Spleen (tissue), 11 donors: ENCODE results near the gene CNGA2. TPM values are rescaled to one million over a fixed set of nuclear protein-coding genes. Genes with fewer than 3 reads are reported as not detected.

Experiments
- DNase-seq: peaks from one replicate; pipeline ENCODE4 v3.0.0-alpha.2; 2020
- H3K27ac ChIP-seq, 8 donors: fragments of 200-600 bp; sonication (generic) in 7 of 8; 1 replicate in 4 of 8; 2 replicates in 4 of 8; pipeline versions ENCODE4 v1.5.0 to v1.8.0; 2016 to 2021; ENCODE audit warnings: inconsistent platforms in 4 of 8, mild to moderate bottlenecking in 4 of 8, moderate library complexity in 1 of 8
- H3K27me3 ChIP-seq, 7 donors: fragments of 200-600 bp; sonication (generic) in 6 of 7; replicated peaks in 1 of 7; 1 replicate in 4 of 7; 2 replicates in 3 of 7; pipeline versions ENCODE4 v1.5.0 to v1.8.0; 2016 to 2021; ENCODE audit warnings: inconsistent platforms in 3 of 7, mild to moderate bottlenecking in 1 of 7
- H3K36me3 ChIP-seq, 6 donors: fragments of 200-600 bp; sonication (generic) in 5 of 6; 1 replicate in 4 of 6; 2 replicates in 2 of 6; pipeline versions ENCODE4 v1.5.0 to v1.8.0; 2016 to 2021; ENCODE audit warnings: inconsistent platforms in 2 of 6
- H3K4me1 ChIP-seq, 6 donors: fragments of 200-600 bp; sonication (generic) in 5 of 6; 1 replicate in 3 of 6; 2 replicates in 3 of 6; pipeline versions ENCODE4 v1.5.0 to v1.8.0; 2016 to 2021; ENCODE audit warnings: inconsistent platforms in 3 of 6
- H3K4me3 ChIP-seq, 8 donors: fragments of 200-600 bp; sonication (generic) in 7 of 8; 1 replicate in 4 of 8; 2 replicates in 4 of 8; pipeline versions ENCODE4 v1.5.0 to v1.8.0; 2016 to 2021; ENCODE audit warnings: inconsistent platforms in 4 of 8, mild to moderate bottlenecking in 4 of 8, moderate library complexity in 2 of 8
- H3K9me3 ChIP-seq, 8 donors: fragments of 200-600 bp; sonication (generic) in 7 of 8; 1 replicate in 4 of 8; 2 replicates in 4 of 8; pipeline versions ENCODE4 v1.5.0 to v1.8.0; 2016 to 2021; ENCODE audit warnings: inconsistent platforms in 4 of 8
- POLR2A ChIP-seq, 3 donors: fragments of 450-650 bp; IDR thresholded peaks; one replicate each; pipeline ENCODE4 v1.5.1; 2017; ENCODE audit warnings: antibody characterized with exemption in 3 of 3, mild to moderate bottlenecking in 1 of 3
- POLR2AphosphoS5 ChIP-seq, 3 donors: sonication (generic); formaldehyde crosslinking; IDR thresholded peaks; one replicate each; pipeline ENCODE4 v1.5.1; 2017; ENCODE audit warnings: antibody characterized with exemption in 3 of 3
- WGBS, 5 donors: extraction: QIAGEN DNeasy Blood & Tissue Kit in 3 of 5; methylation state at CpG; one replicate each; pipeline versions ENCODE4 v1.1.5 to v1.1.7; 2013 to 2018; 5-methylcytosine and 5-hydroxymethylcytosine counted together
- intact Hi-C: fragments of 100-400 bp; cut with DNase I; formaldehyde crosslinking; loops from one replicate; pipeline ENCODE4 v1.15.0; 2023; ENCODE audit warnings: low total_unique reads
- polyA plus RNA-seq, 3 donors: library from polyadenylated mRNA; stranded (reverse); fragments of 200-250 nt; gene quantifications; one replicate each; pipeline ENCODE4 v1.2.1, GENCODE V29; 2013
- total RNA-seq, 7 donors: library from RNA; depleted of rRNA in 3 of 7; stranded (reverse); fragments of >200 nt in 3 of 7; fragmentation: NEBNext Ultra II Directional in 4 of 7; extraction: Animal tissue kit (Norgen Biotek cat#: 25700) in 4 of 7; gene quantifications; one replicate each; pipeline versions ENCODE4 v1.1.0 to v1.2.1, GENCODE V29; 2016 to 2021
- TF ChIP-seq, protein P1 (sequence below), 11 experiments: fragments of 200-600 bp in 7 of 11; fragments of 450-650 bp in 4 of 11; sonication (generic) in 4 of 11; IDR thresholded peaks in 8 of 11; conservative IDR thresholded peaks in 3 of 11; 1 replicate in 7 of 11; 2 replicates in 4 of 11; pipeline versions ENCODE4 v1.4.0 to v1.8.0; 2016 to 2021; ENCODE audit warnings: antibody characterized with exemption in 11 of 11, inconsistent platforms in 4 of 11, mild to moderate bottlenecking in 1 of 11
- donor health status: healthy with polysubstance abuse.
- donor health status: DM: no; HTN: no; CAD: no; lungs with moderate emphysema.
- donor health status: DM: no; HTN: no; CAD: no.
- donor health status: Bipolar disorder and iron deficiency.
- donor health status: healthy.
- donor health status: DM: no; HTN: no; CAD: no.
- donor health status: DM: yes; HTN: yes; CAD: no.

CNGA2 gene
- total and polyA plus RNA-seq, 10 donors = not detected

DNA sequence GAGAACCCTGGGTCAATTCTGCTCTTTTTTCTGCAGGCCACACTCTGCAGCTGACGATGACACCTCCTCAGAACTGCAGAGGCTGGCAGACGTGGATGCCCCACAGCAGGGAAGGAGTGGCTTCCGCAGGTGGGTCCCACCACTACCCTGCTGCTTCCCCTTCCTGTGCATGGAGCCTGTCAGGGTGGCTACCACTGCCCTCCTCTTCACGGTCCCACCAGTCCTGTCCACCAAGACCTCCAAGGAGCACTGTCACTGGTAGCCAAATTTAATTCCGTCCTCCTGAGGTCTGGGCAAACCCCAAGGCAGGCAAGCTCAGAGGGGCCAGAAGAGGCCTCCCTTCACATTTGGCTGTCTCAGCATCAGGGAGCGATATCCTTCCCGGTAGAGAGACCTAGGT, 4.2 kb downstream of the CNGA2 start:
- WGBS, 5 donors = 74 to 85% (median 81%) methylated on average over 3 to 7 of the region's 7 CpGs
- intact Hi-C loops = no loop called here
- DNase-seq = peak; percentile 54

DNA sequence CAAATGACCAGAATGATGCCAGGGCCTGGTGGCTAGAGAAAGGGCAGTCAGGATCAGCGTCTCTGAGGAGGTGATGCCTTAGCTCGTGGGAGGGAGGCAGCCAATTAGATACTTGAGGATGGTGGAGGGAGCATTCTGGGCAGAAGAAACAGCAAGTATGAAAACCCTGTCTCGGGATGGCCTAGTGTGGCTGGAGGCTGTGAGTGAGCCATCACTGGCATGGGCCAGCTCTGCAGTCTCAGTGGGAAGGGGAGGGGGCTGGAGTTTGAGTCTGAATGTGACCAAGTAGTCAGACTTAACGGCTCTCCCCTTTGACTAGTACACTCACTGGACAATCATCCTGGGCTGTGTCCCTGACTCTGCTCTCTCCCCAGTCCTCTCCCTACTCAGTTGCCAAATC, 7.1 kb downstream of the CNGA2 start:
- Histone ChIP-seq H3K36me3 (no peaks in the 10 kb centered on the region), H3K4me3 (no peak overlapping the region), H3K27me3 (no peaks in the 10 kb centered on the region), H3K4me1 (no peaks in the 10 kb centered on the region), H3K27ac (no peak overlapping the region), H3K9me3 (no peaks in the 10 kb centered on the region)
- TF ChIP-seq, protein P1, sequence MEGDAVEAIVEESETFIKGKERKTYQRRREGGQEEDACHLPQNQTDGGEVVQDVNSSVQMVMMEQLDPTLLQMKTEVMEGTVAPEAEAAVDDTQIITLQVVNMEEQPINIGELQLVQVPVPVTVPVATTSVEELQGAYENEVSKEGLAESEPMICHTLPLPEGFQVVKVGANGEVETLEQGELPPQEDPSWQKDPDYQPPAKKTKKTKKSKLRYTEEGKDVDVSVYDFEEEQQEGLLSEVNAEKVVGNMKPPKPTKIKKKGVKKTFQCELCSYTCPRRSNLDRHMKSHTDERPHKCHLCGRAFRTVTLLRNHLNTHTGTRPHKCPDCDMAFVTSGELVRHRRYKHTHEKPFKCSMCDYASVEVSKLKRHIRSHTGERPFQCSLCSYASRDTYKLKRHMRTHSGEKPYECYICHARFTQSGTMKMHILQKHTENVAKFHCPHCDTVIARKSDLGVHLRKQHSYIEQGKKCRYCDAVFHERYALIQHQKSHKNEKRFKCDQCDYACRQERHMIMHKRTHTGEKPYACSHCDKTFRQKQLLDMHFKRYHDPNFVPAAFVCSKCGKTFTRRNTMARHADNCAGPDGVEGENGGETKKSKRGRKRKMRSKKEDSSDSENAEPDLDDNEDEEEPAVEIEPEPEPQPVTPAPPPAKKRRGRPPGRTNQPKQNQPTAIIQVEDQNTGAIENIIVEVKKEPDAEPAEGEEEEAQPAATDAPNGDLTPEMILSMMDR (IDR thresholded peaks at IDR 0.05 in 8 of 11, conservative IDR thresholded peaks at IDR 0.05 in 3 of 11) = no peak
- TF ChIP-seq POLR2AphosphoS5 (IDR thresholded peaks at IDR 0.05) (no peak), POLR2A (IDR thresholded peaks at IDR 0.05) (no peak)
- peak; percentile 33 for DNase-seq
- intact Hi-C loops = no loop called here
- 56 to 89% (median 68%) methylated on average over 2 to 4 of the region's 4 CpGs for WGBS, 5 donors

More for the DNA sequence above, 4.2 kb downstream of the CNGA2 start:
- no peak overlapping the region for H3K27ac ChIP-seq
- H3K4me1 ChIP-seq = no peaks in the 10 kb centered on the region
- no peaks in the 10 kb centered on the region for H3K9me3 ChIP-seq
- no peak overlapping the region for H3K4me3 ChIP-seq
- no peaks in the 10 kb centered on the region for H3K36me3 ChIP-seq
- TF ChIP-seq POLR2A (IDR thresholded peaks at IDR 0.05) (no peak), POLR2AphosphoS5 (IDR thresholded peaks at IDR 0.05) (no peak)
- TF ChIP-seq, protein P1 (IDR thresholded peaks at IDR 0.05 in 8 of 11, conservative IDR thresholded peaks at IDR 0.05 in 3 of 11) = no peak
- no peaks in the 10 kb centered on the region for H3K27me3 ChIP-seq

DNA sequence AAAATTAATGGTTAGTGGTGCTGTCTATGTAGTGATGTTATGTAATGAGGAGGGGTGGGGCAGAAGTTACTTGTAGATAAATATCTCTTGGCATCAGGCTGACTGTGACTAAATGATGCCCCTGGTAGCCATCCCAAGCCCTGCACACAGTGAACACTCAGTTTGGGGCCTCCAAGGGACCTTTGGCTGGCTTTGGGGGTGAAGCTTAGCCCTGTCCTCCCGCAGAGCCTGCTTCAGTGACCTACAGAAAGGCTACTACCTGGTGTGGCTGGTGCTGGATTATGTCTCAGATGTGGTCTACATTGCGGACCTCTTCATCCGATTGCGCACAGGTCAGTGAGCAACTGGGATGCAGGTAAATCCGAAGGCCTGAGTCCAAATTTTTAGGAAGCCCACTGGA, 7.8 kb downstream of the CNGA2 start:
- DNase-seq = peak; percentile 23
- intact Hi-C loops = no loop called here
- no peak overlapping the region for H3K27ac ChIP-seq
- H3K4me1 ChIP-seq = no peaks in the 10 kb centered on the region
- H3K27me3 ChIP-seq = no peaks in the 10 kb centered on the region
- no peaks in the 10 kb centered on the region for H3K36me3 ChIP-seq
- H3K4me3 ChIP-seq = no peak overlapping the region
- TF ChIP-seq POLR2AphosphoS5 (IDR thresholded peaks at IDR 0.05) = no peak
- no peak for TF ChIP-seq POLR2A (IDR thresholded peaks at IDR 0.05)
- TF ChIP-seq, protein P1 (IDR thresholded peaks at IDR 0.05 in 8 of 11, conservative IDR thresholded peaks at IDR 0.05 in 3 of 11) = no peak
- WGBS, 5 donors = 80 to 100% (median 93%) methylated on average over 1 to 5 of the region's 5 CpGs
- no peaks in the 10 kb centered on the region for H3K9me3 ChIP-seq

DNA sequence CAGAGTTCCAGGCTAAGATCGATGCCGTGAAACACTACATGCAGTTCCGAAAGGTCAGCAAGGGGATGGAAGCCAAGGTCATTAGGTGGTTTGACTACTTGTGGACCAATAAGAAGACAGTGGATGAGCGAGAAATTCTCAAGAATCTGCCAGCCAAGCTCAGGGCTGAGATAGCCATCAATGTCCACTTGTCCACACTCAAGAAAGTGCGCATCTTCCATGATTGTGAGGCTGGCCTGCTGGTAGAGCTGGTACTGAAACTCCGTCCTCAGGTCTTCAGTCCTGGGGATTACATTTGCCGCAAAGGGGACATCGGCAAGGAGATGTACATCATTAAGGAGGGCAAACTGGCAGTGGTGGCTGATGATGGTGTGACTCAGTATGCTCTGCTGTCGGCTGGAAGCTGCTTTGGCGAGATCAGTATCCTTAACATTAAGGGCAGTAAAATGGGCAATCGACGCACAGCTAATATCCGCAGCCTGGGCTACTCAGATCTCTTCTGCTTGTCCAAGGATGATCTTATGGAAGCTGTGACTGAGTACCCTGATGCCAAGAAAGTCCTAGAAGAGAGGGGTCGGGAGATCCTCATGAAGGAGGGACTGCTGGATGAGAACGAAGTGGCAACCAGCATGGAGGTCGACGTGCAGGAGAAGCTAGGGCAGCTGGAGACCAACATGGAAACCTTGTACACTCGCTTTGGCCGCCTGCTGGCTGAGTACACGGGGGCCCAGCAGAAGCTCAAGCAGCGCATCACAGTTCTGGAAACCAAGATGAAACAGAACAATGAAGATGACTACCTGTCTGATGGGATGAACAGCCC, 9.3 kb downstream of the CNGA2 start:
- peak; percentile 44 for DNase-seq
- no peaks in the 10 kb centered on the region for H3K4me1 ChIP-seq
- WGBS, 5 donors = 87 to 97% (median 94%) methylated on average over 8 to 21 of the region's 21 CpGs
- intact Hi-C loops = no loop called here
- H3K27ac ChIP-seq = no peak overlapping the region
- TF ChIP-seq POLR2A (IDR thresholded peaks at IDR 0.05) (no peak), POLR2AphosphoS5 (IDR thresholded peaks at IDR 0.05) (no peak)
- H3K27me3 ChIP-seq = no peaks in the 10 kb centered on the region
- no peaks in the 10 kb centered on the region for H3K36me3 ChIP-seq
- H3K4me3 ChIP-seq = no peak overlapping the region
- H3K9me3 ChIP-seq = no peaks in the 10 kb centered on the region
